ENCODE data around the gene GPR162.

The GPR162 gene

DNA sequence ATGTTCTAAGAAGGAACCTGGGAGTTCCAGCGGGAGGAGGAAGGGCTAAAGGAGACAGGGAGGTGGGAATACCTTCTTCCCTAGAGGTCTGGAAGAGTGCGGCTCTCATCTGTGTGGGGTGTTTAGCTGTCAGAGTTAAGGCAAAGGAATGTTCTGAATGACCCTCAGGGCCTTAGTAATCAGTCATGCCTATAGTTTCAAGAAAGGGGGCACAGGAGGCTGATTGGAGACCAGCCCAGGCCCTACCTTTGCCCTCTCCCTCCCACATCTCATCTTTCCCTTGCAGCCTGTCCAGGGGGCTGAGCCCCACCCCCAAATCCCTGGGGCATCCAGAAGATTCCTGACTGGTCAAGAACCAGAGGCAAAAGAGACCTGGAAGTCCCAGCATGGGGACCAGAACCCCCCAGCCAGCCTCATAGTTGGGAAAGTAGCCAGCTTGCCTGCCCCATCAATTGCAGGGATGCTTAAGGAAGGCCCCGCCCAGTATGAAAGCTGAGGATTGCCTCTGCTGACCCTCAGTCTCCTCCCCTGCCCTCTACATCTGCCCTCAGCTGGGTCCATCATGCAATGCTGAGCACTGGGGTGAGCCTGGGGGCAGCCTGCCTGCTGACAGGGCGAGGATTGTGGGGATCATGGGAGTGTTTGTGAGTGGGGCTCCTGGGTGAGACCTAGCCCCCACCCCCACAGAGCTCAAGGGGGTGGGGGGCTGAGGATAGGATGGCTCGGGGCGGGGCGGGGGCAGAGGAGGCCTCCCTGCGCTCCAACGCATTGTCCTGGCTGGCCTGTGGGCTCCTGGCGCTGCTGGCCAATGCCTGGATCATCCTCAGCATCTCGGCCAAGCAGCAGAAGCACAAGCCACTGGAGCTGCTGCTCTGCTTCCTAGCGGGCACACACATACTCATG lies 1.8 kb downstream of the GPR162 start:
- DNase-seq = peak in 1 of 4 experiments; percentile 1

DNA sequence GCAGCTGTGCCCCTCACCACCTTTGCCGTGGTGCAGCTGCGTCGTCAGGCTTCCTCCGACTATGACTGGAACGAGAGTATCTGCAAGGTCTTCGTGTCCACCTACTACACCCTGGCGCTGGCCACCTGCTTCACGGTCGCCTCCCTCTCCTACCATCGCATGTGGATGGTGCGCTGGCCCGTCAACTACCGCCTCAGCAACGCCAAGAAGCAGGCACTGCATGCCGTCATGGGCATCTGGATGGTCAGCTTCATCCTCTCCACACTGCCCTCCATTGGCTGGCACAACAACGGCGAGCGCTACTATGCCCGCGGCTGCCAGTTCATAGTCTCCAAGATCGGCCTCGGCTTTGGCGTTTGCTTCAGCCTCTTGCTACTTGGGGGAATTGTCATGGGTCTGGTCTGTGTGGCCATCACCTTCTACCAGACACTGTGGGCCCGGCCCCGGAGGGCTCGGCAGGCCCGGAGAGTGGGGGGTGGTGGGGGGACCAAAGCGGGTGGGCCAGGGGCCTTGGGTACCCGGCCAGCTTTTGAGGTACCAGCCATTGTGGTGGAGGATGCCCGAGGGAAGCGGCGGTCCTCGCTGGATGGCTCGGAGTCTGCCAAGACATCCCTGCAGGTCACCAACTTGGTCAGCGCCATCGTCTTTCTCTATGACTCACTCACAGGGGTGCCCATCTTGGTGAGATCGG lies 2.6 kb downstream of the GPR162 start:
- peak in 1 of 4 experiments; percentile 1 for DNase-seq

GRCh38 chr12:6824901-6825381 lies 3.3 kb downstream of the GPR162 start:
- peak in 1 of 4 experiments; percentile 0 for DNase-seq

- DNase-seq = peak; percentile 89 to 95 (median 92)
Observed at GRCh38 chr12:6825398-6826124, 3.9 kb downstream of the GPR162 start.

GRCh38 chr12:6826125-6826733 lies 4.6 kb downstream of the GPR162 start:
- peak in 1 of 4 experiments; percentile 1 for DNase-seq

DNA sequence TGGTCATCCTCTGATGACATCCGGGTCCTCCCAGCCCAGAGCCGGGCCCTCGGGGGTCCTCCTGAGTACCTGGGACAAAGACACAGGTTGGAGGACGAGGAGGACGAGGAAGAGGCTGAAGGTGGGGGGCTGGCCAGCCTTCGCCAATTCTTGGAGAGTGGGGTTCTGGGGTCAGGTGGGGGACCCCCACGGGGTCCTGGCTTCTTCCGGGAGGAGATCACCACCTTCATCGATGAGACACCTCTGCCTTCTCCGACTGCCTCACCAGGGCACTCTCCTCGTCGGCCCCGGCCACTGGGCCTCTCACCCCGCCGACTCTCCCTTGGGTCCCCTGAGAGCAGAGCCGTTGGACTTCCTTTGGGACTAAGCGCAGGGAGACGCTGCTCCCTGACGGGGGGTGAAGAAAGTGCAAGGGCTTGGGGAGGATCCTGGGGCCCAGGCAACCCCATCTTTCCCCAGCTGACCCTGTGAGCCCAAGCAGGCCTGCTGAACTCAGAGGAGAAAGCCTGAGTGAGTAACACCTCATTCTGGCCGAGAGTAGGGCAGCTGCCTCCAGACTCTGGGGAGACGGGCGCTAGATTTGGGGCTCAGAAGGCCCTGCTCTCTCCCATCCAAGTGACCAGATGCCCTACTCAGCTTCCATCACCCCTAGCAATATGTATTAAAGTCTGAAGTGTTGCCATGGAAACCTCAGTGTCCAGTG lies 5.3 kb downstream of the GPR162 start:
- DNase-seq = peak in 1 of 4 experiments; percentile 0

GRCh38 chr12:6827437-6827911 lies 5.9 kb downstream of the GPR162 start:
- peak; percentile 40 to 72 (median 63) for DNase-seq

GRCh38 chr12:6827982-6828780 lies 6.6 kb downstream of the GPR162 start, which contains the start of gene P3H3:
P3H3 (plus strand) TSS chr12:6828407; CDS start chr12:6828441, 34 bp downstream.
- peak in 2 of 4 experiments; percentile 38 to 55 for DNase-seq

DNA sequence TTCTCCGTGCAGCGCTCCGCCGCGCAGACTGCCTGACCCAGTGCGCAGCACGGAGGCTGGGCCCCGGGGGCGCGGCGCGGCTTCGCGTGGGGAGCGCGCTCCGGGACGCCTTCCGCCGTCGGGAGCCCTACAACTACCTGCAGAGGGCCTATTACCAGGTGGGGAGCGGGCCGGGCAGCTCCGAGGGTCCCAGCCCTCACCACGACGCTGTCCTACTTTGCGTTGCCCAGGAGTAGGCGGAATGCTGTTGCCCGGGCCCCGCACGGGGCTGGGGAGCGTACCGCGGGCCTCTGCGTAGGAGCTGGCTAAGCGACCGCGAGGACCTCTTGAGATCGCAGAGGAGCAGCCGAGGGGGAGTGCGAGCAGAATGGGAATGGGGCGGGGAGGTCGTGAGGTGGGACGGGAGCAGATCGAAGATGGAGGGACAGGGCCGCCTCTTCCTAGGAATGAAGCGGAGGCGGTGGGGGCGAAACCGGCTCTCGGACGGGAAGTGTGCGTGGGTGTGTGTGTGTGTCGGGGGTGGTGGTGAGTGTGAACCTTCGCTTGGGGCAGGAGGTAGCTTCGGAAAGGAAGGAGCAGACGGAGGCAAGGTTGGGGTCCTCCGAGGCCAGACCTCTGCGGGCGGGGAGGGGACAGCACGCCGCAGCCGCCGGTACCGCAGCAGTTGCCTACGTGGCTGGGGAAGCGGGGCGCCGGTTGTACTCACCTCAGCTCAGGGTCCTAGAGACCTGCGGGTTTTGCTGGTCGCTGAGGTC lies 7.3 kb downstream of the GPR162 start:
- peak in 3 of 4 experiments; percentile 25 to 53 (median 36) for DNase-seq

- peak in 1 of 4 experiments; percentile 27 for DNase-seq
Observed at GRCh38 chr12:6829536-6830220, 8.1 kb downstream of the GPR162 start.

DNA sequence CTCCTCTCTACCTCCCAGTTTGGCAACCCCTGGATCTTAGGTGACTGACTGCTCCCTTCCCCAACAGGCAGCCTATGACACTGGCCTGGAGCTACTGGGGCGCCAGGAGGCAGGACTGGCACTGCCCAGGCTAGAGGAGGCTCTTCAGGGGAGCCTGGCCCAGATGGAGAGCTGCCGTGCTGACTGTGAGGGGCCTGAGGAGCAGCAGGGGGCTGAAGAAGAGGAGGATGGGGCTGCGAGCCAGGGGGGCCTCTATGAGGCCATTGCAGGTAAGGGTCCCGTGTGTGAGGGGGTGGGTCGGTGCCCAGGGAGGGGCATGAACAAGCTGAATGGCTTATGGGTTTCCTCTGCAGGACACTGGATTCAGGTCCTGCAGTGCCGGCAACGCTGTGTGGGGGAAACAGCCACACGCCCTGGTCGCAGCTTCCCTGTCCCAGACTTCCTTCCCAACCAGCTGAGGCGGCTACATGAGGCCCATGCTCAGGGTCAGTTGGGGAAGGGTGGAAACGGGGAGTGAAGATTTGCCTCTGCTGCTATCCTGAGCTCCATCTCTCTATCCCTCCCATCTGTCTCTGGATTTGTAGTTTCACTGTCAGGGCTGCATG lies 8.8 kb downstream of the GPR162 start:
- peak in 2 of 4 experiments; percentile 38 to 50 for DNase-seq

GRCh38 chr12:6830999-6831398 lies 9.4 kb downstream of the GPR162 start:
- no peak for DNase-seq

DNA sequence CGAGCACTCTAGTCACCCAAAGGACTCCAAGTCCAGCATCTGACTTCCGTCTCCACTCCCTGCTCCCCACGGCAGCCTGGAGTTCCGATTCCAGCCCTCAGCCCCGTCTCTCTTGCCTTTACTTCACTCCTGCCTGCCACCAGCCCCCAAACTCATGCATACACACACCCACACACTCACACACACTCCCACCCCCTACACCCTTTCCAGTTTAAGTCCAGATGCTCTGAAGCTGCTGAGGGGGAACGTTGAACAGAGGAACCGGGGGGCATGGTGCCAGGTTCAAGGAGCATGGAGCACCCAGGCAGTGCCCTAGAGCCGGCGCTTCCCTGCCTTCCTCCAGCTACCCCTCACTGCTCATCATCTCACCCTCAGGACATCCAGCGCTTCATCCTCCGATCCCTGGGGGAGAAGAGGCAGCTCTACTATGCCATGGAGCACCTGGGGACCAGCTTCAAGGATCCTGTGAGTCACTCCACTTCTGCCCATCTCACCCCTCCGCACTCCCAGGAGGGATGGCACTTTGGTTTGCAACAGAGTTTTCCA lies 9.9 kb downstream of the GPR162 start:
- no peak for DNase-seq

- no peak for DNase-seq
Observed at GRCh38 chr12:6832125-6832524, 10.5 kb downstream of the GPR162 start.

DNA sequence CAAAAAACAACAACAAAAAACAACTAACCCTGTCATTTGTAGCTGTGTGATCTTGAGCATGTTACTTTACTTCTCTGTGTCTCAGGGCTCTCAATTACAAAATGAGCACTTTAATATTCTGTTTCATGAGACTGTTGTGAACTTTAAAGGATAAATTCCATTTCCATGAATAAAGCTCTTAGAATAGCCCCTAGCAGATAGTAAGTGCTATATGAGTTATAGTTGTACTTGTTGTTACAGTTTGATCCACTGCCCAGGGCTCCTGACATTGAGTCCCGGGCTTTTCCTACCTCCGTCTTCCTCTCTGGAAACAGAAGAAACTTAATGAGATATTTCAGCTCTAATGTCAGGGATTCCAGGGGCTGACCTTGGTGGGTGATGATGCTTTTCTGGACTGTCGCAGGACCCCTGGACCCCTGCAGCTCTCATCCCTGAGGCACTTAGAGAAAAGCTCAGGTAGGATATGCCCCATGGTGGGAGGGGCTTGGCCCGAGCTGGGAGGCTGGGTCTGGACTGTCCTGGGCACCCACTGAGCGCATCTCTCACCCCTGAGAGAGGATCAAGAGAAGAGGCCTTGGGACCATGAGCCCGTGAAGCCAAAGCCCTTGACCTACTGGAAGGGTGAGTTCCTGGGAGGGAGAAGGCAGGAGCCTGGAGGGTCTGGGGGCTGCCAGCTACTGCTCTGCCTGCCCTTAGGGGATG lies 11.7 kb downstream of the GPR162 start:
- no peak for DNase-seq

DNA sequence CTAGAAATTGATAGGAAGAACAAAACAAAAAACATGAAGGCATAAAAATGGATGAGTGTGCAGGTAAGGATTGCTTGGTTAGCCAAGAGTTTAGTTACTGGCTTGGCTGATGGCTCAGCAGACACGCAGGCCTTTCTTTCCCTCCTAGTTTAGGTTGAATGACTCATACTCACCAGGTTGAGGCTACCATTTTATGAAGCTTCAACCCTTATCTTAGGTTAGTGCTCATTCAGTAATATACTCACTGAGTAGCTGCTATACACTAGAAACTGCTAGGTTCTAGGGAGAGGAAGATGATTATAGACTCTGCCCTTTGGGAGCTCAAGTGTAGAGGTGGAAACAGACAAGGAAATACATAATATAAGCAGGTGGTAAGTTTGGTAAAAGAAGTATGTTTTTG lies 12.6 kb downstream of the GPR162 start:
- no peak for DNase-seq

GRCh38 chr12:6834873-6835272 lies 13.3 kb downstream of the GPR162 start:
- DNase-seq = no peak

DNA sequence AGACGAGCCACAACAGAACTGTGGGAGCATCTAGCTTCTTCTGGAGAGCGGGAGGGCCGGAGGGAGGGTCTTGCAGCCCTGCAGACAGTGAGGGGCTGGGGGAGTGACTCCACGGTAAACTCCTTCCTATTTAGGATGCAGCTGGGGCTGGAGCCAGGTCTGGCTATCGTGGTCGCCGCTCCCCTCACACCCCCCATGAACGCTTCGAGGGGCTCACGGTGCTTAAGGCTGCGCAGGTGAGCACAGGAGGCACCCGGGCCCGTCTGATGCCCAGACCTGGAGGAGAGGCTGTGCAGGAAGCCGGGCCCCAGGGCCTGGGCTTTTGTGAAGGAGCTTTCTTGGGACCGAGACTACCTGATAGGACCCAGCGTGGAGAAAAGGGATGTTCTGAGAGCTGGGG lies 15.2 kb downstream of the GPR162 start:
- no peak for DNase-seq
